Stimulated activated CD8-positive, alpha-beta memory T cell treated with anti-CD3 and anti-CD28 coated beads, Interleukin-15, amount 100 ng/mL, for 4 hours (primary cell): ENCODE results near the gene TAPBP.
"Not testable (repeated sequence)": the region's sequence is repeated elsewhere in the genome, so short reads cannot be mapped to it uniquely, and the experiment has no call there.

Experiments
- DNase-seq, 2 donors: peaks; one replicate each; pipeline ENCODE4 v3.0.0-alpha.2; 2020; ENCODE audit warnings: low read depth in 2 of 2

The TAPBP gene

DNA sequence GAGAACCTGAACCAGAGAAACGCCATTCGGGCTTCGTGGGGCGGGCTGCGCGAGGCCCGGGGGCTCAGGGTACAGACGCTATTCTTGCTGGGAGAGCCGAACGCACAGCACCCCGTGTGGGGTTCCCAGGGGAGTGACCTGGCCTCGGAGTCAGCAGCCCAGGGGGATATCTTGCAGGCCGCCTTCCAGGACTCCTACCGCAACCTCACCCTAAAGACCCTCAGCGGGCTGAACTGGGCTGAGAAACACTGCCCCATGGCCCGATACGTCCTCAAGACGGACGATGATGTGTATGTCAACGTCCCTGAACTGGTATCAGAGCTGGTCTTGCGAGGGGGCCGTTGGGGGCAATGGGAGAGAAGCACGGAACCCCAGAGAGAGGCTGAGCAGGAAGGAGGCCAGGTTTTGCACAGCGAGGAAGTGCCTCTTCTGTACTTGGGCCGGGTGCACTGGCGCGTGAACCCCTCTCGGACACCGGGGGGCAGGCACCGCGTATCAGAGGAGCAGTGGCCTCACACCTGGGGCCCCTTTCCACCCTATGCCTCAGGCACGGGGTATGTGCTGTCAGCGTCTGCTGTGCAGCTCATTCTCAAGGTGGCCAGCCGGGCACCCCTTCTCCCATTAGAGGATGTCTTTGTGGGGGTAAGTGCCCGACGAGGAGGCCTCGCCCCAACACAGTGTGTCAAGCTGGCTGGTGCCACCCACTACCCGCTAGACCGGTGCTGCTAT lies 36.1 kb downstream of the TAPBP start:
- DNase-seq: no peak

DNA sequence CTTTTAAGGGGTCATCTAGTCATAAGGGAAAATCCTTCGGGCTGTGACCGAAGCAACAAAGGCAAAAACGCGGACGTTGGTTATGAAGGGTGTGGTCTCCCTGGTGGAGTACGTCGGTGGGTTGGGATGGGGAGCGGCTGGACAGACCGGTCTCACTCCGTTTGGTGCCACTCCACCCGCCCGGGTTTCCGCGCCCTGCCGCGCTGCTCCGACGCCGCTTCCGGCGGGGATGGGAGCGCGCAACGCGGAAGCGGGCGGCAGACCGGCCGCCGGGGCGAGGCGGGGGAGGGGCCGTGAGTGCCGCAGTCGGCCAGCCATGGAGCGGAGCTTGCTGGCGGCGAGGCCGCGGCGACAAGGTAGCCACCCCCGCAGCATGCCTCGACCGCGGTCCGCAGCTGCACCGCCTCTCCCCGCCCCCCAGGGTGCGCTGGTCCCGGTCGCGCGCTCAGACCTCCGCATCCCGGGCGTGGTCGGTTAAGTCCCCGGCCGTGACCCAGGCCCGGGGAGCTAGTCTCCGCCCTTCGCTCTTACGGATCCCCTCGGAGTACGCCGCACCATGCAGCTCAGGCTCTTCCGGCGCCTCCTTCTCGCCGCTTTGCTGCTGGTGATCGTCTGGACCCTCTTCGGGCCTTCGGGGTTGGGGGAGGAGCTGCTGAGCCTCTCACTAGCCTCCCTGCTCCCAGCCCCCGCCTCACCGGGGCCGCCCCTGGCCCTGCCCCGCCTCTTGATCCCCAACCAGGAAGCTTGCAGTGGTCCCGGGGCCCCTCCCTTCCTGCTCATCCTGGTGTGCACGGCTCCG lies 36.8 kb downstream of the TAPBP start, which contains the start of gene B3GALT4:
Gene B3GALT4, plus strand, starts transcription at position 260 of the 799 bp plus-strand sequence. Its CDS starts 297 bp downstream, at position 557.
- peak; percentile 42 to 62 for DNase-seq

DNA sequence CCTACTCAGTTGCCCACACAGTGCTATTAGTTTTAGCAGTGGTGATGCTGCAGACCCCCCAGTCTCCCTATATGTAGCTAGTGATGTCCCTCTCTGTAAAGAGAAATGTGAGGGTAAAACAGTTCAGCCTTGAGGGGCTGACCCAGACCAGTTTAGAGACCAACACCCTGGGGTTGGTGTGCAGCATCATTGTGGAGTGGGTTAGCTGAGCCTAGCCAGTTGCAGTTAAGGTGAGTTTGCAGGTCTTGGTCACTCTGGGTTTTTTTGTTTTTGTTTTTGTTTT lies 37.4 kb downstream of the TAPBP start:
- DNase-seq: no peak

DNA sequence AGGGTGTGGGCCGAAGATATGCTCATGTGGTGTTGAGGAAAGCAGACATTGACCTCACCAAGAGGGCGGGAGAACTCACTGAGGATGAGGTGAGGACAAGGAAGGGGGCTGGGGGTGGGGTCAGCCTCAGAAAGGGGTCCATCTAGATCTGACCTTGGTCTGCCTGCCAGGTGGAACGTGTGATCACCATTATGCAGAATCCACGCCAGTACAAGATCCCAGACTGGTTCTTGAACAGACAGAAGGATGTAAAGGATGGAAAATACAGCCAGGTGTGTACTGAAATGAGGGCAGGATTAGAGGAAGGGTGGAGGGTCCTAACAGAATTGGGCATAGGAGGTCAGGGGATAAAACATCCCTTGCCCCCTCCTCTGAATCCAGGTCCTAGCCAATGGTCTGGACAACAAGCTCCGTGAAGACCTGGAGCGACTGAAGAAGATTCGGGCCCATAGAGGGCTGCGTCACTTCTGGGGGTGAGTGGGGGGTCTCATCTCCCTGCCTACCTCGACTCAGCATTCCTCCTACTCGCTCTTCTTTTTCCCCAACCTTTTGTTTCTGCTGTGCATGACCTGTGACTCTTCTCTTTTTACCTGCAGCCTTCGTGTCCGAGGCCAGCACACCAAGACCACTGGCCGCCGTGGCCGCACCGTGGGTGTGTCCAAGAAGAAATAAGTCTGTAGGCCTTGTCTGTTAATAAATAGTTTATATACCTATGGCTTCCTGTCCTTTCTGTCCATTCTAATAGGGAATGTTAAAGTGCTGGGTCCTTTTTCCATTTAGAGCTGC lies 37.9 kb downstream of the TAPBP start:
- not testable (repeated sequence) for DNase-seq

DNA sequence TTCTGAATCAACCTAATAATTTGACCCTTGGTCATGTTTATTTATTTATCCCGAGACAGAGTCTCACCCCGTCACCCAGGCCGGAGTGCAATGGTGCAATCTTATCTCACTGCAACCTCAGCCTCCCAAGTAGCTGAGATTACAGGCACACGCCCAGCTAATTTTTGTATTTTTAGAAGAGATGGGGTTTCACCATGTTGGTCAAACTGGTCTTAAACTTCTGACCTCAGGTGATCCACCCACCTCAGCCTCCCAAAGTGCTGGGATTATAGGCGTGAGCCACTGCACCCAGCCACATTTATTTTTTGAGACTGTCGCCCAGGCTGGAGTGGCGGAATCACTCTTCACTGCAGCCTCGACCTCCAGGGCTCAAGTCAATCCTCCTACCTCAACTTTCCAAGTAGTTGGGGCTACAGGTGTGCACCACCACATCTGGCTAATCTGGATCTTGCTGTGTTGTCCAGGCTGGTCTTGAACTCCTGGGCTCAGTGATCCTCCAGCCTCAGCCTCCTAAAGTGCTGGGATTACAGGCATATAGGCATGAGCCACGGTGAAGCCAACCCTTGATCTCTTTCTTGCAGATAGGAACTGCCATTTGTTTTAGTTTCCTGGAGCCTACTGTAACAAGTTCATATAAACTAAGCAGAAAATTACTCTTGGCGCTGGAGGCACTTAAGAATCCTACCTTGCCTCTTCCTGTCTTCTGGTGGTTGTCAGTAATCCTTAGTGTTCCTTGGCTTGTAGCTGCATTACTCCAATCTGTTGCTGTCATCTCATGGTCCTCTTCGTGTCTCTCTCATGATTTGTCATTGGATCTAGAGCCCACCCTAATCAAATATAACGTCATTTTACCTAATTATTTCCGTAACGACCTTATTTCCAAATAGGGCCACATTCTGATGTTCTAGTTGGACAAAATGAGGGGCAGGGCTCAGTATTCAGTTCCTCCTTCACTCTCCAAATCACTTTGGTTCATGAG lies 39.7 kb downstream of the TAPBP start:
- DNase-seq: no peak

DNA sequence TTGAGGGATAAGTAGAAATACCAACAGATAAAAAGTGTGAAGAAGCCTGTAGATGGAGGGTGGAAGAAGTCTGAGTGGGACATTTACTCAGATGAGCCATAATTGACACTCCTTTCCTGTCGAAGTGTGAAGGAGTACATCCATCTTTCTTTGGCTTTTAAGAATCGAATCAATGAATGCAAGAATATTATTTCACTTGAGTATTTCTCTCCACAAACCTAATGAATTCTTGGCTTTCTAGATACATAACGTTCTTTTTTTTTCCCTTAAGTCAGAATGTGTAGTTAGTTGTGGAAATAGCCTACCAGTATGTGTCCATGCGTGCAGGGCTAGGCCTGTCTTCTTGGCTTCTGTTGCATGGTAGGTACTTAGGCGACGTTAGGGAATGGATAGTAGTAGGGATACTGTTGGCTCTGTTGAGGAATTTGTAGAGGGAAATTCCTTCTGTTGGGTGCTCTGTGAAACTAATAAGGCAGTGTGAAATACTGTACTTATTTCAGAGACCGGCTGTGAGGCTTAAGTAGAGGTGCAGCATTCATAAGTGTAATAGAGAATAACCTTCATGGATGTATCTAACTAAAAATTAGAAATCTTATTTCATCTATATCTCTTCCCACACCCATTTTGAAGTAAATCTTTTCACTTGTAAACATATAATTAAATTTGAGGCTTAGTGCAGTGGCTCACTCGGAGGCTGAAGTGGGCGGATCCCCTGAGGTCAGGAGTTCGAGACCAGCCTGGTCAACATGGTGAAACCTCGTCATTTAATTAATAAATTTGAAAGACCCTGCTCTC lies 40.6 kb downstream of the TAPBP start:
- no peak for DNase-seq

DNA sequence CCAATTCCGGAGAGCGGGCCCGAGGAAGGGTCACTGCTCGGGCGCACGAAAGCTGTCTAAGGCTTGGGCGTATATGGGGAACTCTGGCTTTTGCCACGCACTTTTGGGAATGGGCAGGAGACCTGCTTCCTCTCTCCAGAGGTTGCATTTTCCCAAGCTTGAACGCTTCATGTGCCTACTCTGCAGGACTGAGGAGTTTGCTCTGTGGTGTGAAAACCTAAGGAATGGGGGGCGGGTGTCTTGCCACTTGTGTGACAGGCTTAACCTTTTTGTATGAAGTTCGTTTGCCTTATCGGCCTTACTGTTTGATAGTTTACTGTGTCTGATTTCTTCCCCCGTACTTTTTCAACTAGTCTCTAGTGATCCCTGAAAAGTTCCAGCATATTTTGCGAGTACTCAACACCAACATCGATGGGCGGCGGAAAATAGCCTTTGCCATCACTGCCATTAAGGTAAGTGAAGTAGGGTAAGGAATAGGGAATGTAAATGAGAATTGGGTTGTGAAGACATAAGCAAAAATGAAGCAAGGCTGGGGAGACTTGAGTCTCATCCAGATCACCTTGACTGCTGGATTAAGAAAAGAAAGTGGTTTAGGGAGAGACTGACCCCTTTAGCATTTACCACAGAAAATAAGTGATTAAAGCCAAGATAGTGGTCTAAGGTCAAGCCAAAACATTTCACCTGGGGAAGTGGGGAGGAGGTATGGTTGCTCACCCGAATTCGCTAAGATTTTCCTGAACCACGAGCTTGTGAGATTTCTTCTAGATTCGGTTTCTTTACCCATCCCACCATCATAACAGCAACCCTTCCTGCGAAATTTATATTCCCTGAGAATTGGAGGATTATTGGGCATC lies 41.4 kb downstream of the TAPBP start:
- DNase-seq: no peak

DNA sequence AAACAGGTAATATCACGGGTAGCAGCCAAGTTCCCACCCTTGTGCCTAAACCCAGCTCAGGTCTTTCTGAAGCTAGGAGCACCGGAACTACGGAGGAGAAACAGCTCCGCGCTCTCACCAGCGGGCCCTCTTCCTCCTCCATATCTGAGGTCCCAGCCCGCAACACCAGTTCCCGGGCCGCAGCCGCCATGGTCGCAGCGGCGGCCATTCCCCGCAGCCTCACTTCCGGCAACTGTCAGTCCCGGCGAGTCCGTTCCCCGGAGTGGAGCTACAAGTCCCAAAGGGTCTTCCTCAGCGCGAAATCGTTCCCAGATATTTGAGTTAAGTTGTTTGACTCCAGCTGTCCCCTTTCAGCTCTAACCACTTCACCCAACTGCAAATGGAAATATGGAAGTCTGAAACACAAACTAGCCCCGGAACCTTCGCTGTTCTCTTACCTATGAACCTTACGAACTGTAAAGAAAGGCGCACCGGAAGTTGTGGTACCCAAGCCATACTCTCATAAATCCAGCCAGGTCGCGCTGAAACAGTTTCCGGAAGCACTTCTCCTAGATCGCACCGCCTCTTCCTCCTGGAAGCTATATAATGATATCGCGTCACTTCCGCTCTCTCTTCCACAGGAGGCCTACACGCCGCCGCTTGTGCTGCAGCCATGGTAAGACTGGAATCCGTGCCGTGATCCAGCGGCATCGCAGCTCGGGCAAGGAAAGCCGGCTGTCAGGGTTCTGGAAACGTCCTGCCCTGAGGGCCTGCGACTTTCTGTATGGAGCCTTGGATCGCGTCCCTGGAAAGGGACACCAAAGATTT lies 42.2 kb downstream of the TAPBP start, which contains the start of the genes RPS18 and VPS52:
Gene RPS18, plus strand, starts transcription at position 608 of the 807 bp plus-strand sequence. Its CDS starts 45 bp downstream, at position 653.
Gene VPS52, minus strand, starts transcription at position 409 of the 807 bp plus-strand sequence. Its CDS starts 201 bp downstream, at position 208.
- DNase-seq: peak; percentile 74 to 87

DNA sequence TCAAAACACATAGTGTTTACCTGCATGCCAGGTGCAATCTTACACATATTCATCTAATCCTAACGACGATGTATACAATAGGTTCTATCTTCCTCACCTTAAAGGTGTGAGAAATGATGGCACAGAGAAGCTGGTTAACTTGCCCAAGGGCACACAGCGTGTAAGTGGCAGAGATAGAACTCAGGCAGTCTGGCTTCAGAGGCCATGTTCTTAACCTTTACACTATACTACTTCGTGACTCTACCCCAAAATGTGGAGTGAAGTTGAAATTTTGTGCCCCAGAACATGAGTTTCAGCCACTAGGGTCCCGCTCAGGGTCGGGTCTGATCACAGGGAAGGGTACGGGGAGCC lies 42.8 kb downstream of the TAPBP start:
- DNase-seq: no peak

DNA sequence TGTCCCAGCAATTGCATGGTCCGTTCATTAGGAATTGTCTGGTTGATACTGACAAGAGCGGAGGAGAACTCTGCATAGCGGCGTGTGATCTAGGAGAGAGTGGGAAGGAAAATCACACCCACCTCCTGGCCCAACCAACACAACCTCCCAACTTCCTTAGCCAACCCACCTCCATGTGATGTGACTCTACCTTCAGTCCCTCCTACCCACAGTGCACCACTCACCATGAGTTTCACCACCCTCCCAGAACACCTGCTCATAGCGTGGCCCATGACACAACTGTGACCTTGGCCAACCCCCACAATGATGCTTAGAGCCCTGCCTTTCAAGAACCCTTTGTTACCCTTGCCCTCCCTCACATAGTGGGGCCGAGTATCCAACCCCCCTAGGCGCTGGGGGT lies 49.9 kb downstream of the TAPBP start:
- no peak for DNase-seq

DNA sequence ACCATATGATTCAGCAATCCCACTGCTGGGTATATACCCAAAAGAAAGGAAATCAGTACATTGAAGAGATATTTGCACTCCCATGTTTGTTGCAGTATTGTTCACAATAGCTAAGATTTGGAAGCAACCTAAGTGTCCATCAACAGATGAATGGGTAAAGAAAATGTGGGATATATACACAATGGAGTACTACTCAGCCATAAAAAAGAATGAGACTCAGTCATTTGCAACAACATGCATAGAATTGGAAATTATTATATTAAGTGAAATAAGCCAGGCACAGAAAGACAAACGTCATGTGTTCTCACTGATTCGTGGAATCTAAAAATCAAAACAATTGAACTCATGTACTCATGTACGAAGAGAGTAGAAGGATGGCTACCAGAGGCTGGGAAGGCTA lies 51.4 kb downstream of the TAPBP start:
- not testable (repeated sequence) for DNase-seq

DNA sequence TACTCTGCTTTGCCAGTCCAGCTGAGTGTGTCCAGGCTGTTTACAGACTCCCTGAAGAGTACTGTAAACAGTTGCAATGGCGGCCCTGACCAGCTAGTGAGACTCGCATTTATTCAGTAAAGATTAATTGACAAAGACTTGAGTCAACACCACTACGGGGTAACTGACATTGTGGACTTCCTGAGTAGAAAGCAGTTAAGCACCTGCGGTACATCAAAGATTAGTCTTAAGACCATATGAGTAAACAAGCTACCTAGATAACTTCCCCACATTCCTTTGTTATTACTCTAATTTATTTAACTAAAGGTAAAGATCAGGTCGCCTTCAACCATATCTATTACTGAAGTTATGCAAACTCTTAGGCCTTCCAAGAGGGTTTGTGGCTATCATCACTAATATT lies 54.8 kb downstream of the TAPBP start:
- no peak for DNase-seq

DNA sequence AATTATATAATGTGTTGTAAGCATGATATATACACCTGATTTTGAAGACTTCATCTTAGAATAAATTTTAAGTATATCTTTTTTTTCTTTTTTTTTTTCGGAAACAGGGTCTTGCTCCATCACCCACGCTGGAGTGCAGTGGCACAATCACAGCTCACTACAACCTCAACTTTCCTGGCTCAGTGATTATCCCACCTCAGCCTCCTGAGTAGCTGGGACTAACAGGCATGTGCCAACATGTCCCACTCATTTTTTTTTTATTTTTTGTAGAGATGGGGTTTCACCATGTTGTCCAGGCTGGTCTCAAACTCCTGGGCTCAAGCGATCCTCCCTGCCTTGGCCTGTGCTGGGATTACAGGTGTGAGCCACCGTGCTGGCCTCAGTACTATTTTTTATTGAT lies 59.3 kb downstream of the TAPBP start:
- no peak for DNase-seq

DNA sequence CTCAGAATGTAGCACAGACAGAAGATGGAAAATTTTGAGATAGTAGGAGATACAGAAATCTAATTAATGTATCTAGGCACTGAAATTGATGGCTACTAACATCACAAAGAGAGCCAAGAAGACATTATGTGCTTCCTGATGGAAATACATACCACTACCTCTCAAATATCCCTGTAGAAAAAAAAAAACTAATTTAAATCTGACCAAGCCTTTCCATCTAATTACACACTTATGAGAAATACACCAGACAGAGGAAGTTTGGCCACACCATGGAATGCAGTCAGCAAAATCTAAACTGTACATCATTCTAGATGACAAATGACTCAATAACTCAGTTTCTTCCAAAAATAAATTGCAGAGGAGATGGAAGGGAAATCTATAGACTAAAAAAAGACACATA lies 61.1 kb downstream of the TAPBP start:
- no peak for DNase-seq

DNA sequence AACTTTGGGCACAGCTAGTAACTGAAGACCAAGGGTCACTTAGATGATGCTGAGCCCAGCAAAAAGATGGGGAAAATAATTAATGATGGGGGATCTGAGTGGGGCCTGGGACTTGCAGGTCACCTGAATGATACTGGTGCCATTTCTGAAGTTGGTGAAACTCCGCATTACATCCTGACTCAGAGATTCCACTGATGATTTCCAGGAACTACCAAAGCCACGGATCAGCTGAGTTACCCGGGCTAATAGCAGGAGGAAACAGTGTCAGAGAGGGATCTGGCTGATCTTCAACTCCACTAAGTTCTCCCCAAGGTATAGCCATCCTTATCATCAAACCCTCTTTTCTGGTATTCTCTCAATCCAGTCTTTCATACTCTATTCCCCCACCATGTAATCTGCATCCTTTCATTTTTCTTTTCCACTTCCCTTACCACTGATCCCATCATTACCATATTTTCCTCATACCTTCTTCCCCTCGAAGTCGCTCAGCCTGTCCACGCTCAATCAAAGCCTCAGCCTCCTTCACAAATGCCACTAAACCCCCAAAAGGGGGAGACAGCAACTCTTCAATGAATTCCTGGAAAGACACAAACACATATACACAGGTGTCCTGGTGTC lies 62.4 kb downstream of the TAPBP start:
- DNase-seq: no peak

DNA sequence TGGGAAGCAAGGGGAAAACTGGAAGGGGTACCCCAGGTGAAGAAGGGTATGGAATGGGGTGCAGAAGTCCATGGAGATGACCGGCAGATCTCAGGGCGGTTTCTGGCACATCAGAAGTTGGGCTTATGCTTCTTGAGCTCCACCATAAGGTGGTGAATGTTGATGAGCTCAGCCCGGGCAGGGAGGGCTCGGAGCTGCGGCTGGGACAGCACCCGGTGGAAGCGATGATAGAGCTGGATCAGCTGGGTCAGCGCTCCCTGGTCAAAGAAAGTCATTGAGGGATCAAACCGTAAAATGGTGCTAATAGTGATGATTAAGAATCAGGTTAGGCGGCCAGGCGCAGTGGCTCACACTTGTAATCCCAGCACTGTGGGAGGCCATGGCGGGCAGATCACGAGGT lies 63.1 kb downstream of the TAPBP start:
- no peak for DNase-seq

DNA sequence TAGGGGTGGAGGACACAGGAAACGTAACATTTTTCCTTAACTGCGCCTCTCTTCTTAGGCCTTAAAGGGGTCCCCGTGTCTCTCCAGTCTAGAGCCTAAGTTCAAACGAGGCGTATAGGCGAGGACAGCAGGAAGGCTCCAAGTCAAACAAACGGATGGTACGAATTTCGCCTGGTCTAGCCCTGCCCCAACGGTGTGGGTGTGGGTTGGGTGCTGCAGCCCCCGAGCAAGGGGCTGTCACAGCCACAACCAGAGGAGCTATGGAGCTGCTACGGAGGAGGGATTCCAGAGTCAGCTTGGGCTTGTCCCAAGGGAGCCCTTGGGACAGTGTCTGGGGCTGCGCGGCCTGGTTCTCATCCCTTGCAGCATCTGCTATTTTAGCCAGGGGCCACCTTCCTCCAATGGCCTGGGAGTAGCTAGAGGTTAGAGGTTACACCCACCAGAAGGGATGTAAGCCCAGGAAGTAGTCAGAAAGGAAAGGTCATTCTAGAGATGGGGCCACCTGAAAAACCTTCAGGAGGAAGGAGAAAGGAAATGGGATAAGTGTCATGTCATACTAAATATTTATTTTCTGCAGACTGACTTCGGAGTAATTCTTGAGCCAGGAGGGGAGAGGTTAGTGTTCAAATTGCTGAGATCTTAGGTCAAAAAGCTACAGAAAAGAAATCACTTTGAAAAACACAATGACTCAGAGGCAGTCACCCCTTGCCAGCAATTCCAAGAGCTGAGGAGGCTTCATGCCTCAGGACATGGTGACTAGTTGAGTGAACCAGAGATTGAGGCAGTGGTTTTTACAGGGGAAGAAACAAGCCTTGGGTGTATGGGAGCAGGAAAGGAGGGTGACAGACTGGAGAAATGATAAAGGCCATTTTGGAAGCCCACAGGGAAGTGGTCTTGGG lies 63.9 kb downstream of the TAPBP start:
- DNase-seq: no peak
